ENCODE results near the gene NTM. TPM values are rescaled to one million over a fixed set of nuclear protein-coding genes. Genes with fewer than 3 reads are reported as not detected.

The NTM gene
- total and polyA plus RNA-seq, 12 donors, result 0.26 to 11.5 (median 4.0) TPM

- Histone ChIP-seq H3K9me3 (replicated peaks in 1 of 3) (no peaks in the 10 kb centered on the region), H3K4me1 (replicated peaks in 1 of 2) (no peaks in the 10 kb centered on the region), H3K4me3 (no peak overlapping the region), H3K27ac (no peak overlapping the region), H3K27me3 (no peaks in the 10 kb centered on the region), H3K36me3 (replicated peaks in 1 of 2) (no peaks in the 10 kb centered on the region)
- intact Hi-C loops (cut with DNase I), result no loop called here
- DNase-seq, result no peak
- TF ChIP-seq, protein P1, sequence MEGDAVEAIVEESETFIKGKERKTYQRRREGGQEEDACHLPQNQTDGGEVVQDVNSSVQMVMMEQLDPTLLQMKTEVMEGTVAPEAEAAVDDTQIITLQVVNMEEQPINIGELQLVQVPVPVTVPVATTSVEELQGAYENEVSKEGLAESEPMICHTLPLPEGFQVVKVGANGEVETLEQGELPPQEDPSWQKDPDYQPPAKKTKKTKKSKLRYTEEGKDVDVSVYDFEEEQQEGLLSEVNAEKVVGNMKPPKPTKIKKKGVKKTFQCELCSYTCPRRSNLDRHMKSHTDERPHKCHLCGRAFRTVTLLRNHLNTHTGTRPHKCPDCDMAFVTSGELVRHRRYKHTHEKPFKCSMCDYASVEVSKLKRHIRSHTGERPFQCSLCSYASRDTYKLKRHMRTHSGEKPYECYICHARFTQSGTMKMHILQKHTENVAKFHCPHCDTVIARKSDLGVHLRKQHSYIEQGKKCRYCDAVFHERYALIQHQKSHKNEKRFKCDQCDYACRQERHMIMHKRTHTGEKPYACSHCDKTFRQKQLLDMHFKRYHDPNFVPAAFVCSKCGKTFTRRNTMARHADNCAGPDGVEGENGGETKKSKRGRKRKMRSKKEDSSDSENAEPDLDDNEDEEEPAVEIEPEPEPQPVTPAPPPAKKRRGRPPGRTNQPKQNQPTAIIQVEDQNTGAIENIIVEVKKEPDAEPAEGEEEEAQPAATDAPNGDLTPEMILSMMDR (IDR thresholded peaks at IDR 0.05), result no peak
- TF ChIP-seq POLR2A (IDR thresholded peaks at IDR 0.05), result no peak
- 68 to 77% (median 72%) methylated on average over 4 of the region's 4 CpGs for WGBS, 4 donors
These were observed 443.7 kb downstream of the NTM start for GRCh38 chr11:131814108-131814507.

- no peaks in the 10 kb centered on the region for H3K4me1 ChIP-seq (replicated peaks in 1 of 2)
- H3K27ac ChIP-seq, result no peak overlapping the region
- H3K27me3 ChIP-seq, result no peaks in the 10 kb centered on the region
- no peak for DNase-seq
- intact Hi-C loops (cut with DNase I), result no loop called here
- no peak overlapping the region for H3K4me3 ChIP-seq
- no peaks in the 10 kb centered on the region for H3K9me3 ChIP-seq (replicated peaks in 1 of 3)
- no peak for TF ChIP-seq POLR2A (IDR thresholded peaks at IDR 0.05)
- TF ChIP-seq, protein P1 (IDR thresholded peaks at IDR 0.05), result no peak
- WGBS, 4 donors, result 49 to 60% (median 51%) methylated on average over 11 of the region's 11 CpGs
- no peaks in the 10 kb centered on the region for H3K36me3 ChIP-seq (replicated peaks in 1 of 2)
These were observed 445.2 kb downstream of the NTM start for GRCh38 chr11:131815590-131815989.

GRCh38 chr11:131816051-131816450 lies 445.6 kb downstream of the NTM start:
- WGBS, 4 donors, result 83 to 93% (median 89%) methylated on average over 5 of the region's 5 CpGs
- no peak for DNase-seq
- H3K9me3 ChIP-seq (replicated peaks in 1 of 3), result no peaks in the 10 kb centered on the region
- H3K27me3 ChIP-seq, result no peaks in the 10 kb centered on the region
- no peak overlapping the region for H3K27ac ChIP-seq
- no peaks in the 10 kb centered on the region for H3K36me3 ChIP-seq (replicated peaks in 1 of 2)
- TF ChIP-seq, protein P1 (IDR thresholded peaks at IDR 0.05), result no peak
- no peak for TF ChIP-seq POLR2A (IDR thresholded peaks at IDR 0.05)
- H3K4me3 ChIP-seq, result no peak overlapping the region
- intact Hi-C loops (cut with DNase I), result no loop called here
- no peaks in the 10 kb centered on the region for H3K4me1 ChIP-seq (replicated peaks in 1 of 2)

DNA sequence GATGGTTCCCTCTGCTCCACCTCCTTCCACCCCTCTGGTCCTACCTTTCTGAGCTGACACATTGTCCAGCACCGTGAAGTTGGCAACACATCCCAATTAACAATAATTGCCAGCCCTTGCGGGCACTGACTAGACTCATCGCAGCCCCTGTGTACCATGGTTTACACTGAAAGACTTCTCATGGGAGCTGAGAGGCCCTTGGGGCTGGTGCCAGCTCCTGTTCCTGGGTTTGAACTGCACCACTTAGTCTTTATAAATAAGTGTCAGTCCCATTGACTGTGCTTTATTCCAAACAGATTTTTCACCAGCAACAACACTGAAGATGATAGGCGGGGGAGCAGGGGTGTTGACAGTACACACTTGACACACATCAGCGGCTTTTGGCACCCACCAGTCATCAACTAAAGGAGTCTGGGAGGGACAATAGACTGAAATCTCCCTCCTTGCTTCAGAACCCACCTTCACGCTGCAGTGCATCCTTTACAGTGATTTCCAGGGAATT lies 447.3 kb downstream of the NTM start:
- 88 to 94% (median 90%) methylated on average over 6 of the region's 6 CpGs for WGBS, 4 donors
- TF ChIP-seq, protein P1 (IDR thresholded peaks at IDR 0.05), result no peak
- no peak for TF ChIP-seq POLR2A (IDR thresholded peaks at IDR 0.05)
- intact Hi-C loops (cut with DNase I), result no loop called here

More for the DNA sequence above, 447.3 kb downstream of the NTM start:
- Histone ChIP-seq H3K27ac (no peak overlapping the region), H3K4me1 (replicated peaks in 1 of 2) (no peaks in the 10 kb centered on the region), H3K27me3 (no peaks in the 10 kb centered on the region), H3K4me3 (no peak overlapping the region), H3K36me3 (replicated peaks in 1 of 2) (no peaks in the 10 kb centered on the region), H3K9me3 (replicated peaks in 1 of 3) (no peaks in the 10 kb centered on the region)
- no peak for DNase-seq

All from adrenal gland (tissue), 12 donors.